RKO (cell line): ENCODE results near the gene PDXK.

Experiments used
- DNase-seq: peaks from one replicate; pipeline ENCODE4 v3.0.0-alpha.2; 2016; ENCODE audit warnings: low spot score

PDXK gene

GRCh38 chr21:43805275-43805800 is 86.4 kb downstream of the PDXK start:
- DNase-seq = no peak

- DNase-seq = no peak
Observed at GRCh38 chr21:43806017-43806710, 87.2 kb downstream of the PDXK start.

- DNase-seq = no peak
Observed at GRCh38 chr21:43808367-43808766, 89.4 kb downstream of the PDXK start.

GRCh38 chr21:43808832-43809251 is 89.9 kb downstream of the PDXK start:
- DNase-seq = no peak

- DNase-seq = no peak
Observed at GRCh38 chr21:43809346-43809799, 90.4 kb downstream of the PDXK start.

- no peak for DNase-seq
Observed at GRCh38 chr21:43809853-43810504, 91.0 kb downstream of the PDXK start.

- DNase-seq = peak; percentile 69
Observed at GRCh38 chr21:43810505-43811261, 91.8 kb downstream of the PDXK start.

GRCh38 chr21:43811262-43812105 is 92.6 kb downstream of the PDXK start:
- no peak for DNase-seq
